ENCODE data around the gene NUDT22. TPM values are rescaled to one million over a fixed set of nuclear protein-coding genes. Genes with fewer than 3 reads are reported as not detected.

Gene NUDT22
- total and polyA plus RNA-seq, 2 of the 8 experiments (the other 6 are each of a cell fraction or from before 2014, with no cell fraction given): 43.4 to 69.0 TPM

DNA sequence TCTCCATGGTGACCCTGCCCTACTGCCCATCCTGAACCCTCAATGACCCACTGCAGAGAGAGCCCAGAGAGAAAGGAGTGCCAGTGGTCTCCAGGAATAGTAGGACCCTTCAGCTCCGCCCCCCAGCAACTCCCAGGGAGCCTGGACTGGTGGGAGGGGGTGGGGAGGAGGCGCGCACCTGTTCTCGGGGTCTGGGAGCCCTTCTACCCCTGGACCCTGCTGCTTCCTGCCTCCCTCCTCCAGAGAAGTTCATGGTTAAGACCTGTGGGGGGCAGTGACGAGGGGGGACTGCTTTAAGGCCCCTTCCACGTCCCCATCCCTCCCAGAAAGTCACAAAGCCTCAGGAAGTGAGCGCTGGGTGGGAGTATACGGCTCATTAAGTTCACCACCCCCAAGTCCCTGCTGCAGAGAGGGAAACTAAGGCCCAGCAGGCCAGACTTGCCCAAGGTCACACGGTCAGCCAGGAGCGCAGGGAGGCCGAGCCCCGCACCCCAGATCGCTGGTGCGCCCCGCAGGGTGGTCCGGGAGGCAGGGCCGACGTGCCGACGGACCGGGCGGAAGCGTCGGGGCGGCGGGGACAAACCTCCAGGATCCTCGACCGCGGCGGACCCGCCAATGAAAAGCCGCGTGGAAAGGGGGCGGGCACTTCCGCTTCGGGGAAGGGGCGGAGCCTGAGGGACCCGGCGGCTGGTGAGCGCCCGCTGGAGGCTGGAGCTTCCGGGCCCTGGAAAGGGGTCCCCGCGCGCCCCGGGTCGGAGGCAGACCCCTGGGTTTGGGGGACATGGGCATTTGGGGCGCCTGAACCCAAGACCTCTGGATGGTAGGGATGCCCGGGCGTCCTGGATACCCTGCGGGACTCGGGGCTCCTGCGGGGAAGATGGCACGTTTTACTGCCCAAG lies at the start of gene NUDT22, which contains the start of gene TRPT1 (continued):
- TF ChIP-seq, protein P1, sequence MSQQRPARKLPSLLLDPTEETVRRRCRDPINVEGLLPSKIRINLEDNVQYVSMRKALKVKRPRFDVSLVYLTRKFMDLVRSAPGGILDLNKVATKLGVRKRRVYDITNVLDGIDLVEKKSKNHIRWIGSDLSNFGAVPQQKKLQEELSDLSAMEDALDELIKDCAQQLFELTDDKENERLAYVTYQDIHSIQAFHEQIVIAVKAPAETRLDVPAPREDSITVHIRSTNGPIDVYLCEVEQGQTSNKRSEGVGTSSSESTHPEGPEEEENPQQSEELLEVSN (IDR thresholded peaks at IDR 0.05): no peak
- TF ChIP-seq, protein P2, sequence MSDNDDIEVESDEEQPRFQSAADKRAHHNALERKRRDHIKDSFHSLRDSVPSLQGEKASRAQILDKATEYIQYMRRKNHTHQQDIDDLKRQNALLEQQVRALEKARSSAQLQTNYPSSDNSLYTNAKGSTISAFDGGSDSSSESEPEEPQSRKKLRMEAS (IDR thresholded peaks at IDR 0.05): no peak
- TF ChIP-seq RXRA (IDR thresholded peaks at IDR 0.05; ENCODE audit: insufficient read depth, low read depth, low read length) (no peak), SAP30 (IDR thresholded peaks at IDR 0.05; ENCODE audit: insufficient read depth, insufficient replicate concordance, low read length) (no peak), NRF1 (IDR thresholded peaks at IDR 0.05; ENCODE audit: low read depth, low read length) (no peak), HDAC2 (IDR thresholded peaks at IDR 0.05; ENCODE audit: borderline replicate concordance in 1 of 2, low read depth in 2 of 2, low read length in 2 of 2) (peak; percentile 54 to 76; a peak in 2 of 4 replicates), YY1 (IDR thresholded peaks at IDR 0.05; ENCODE audit: low read depth, low read length) (0 out of 2 replicates have a peak, but pooled peaks have one; percentile 0), FOSL1 (IDR thresholded peaks at IDR 0.05; ENCODE audit: insufficient read depth, low read depth, low read length) (no peak)

Data from H1 (cell line).